K562 (cell line): ENCODE measurements around the gene PDZRN4. TPM values are rescaled to one million over a fixed set of nuclear protein-coding genes. Genes with fewer than 3 reads are reported as not detected.

Source experiments
- ATAC-seq: fragments of 200-7000 bp; cut with Tn5 transposase; 3 replicates; pipeline ENCODE4 v1.9.1; 2020; ENCODE audit warnings: moderate library complexity
- BruUV-seq: library from RNA; stranded (reverse); fragments of 400-500 nt; replicated peaks from 2 replicates; lab custom pipeline; 2021; lab: Mats Ljungman, UMichigan
- CTCF ChIA-PET: fragments of 300-600 bp; formaldehyde crosslinking; extraction: SDS; loops from one replicate; lab custom pipeline; 2021; ENCODE audit warnings: low intra/inter-chr PET ratio; lab: Yijun Ruan, JAX
- POLR2A ChIA-PET: fragments of 300-600, 350-650 bp; sonication (Branson Sonifier 250); formaldehyde crosslinking; extraction: SDS; loops from one replicate; lab custom pipeline; 2021; ENCODE audit warnings: antibody characterized with exemption, inconsistent platforms; lab: Yijun Ruan, JAX
- DNase-seq, 4 experiments: peaks; one replicate each; pipeline versions ENCODE4 v3.0.0 to v3.0.0-alpha.2; 2011 to 2018; ENCODE audit warnings: low spot score in 3 of 4, mixed read lengths in 3 of 4; ENCODE audit errors: extremely low read depth in 1 of 4
- FAIRE-seq: peaks from 2 replicates; lab custom pipeline; 2011; peaks lifted over from hg19 to GRCh38; lab: Jason Lieb, UNC
- H2AFZ ChIP-seq: 2 replicates; pipeline ENCODE4 v1.6.0; 2011; ENCODE audit warnings: low read depth, low read length, control low read depth, inconsistent platforms
- H3K27ac ChIP-seq: fragments of 200-600 bp; 3 replicates; pipeline ENCODE4 v1.8.0; 2011; ENCODE audit warnings: low read depth, mild to moderate bottlenecking, control low read depth, inconsistent platforms, low read length, moderate library complexity, mixed read lengths; ENCODE audit errors: extremely low read depth
- H3K27me3 ChIP-seq, 2 experiments: fragments of 300-600 bp in 1 of 2; 2 replicates in 1 of 2; 3 replicates in 1 of 2; pipeline versions ENCODE4 v1.6.0 to v1.8.0; 2011; ENCODE audit warnings: inconsistent platforms in 2 of 2, low read length in 2 of 2, mild to moderate bottlenecking in 1 of 2, mixed read lengths in 1 of 2, moderate library complexity in 1 of 2; ENCODE audit not compliant: control insufficient read depth in 2 of 2, insufficient read depth in 2 of 2
- H3K36me3 ChIP-seq: fragments of 300-600 bp; 3 replicates; pipeline ENCODE4 v1.8.0; 2011; ENCODE audit warnings: mild to moderate bottlenecking, low read length, inconsistent platforms; ENCODE audit not compliant: control insufficient read depth, insufficient read depth
- H3K4me1 ChIP-seq, 2 experiments: fragments of 200-600 bp in 1 of 2; replicated peaks in 1 of 2; 2 replicates in 1 of 2; 3 replicates in 1 of 2; pipeline versions ENCODE4 v1.5.1 to v1.8.0; 2011; ENCODE audit warnings: inconsistent platforms in 2 of 2, low read length in 2 of 2, mild to moderate bottlenecking in 1 of 2, mixed read lengths in 1 of 2, moderate library complexity in 1 of 2; ENCODE audit not compliant: control insufficient read depth in 2 of 2, insufficient read depth in 2 of 2
- H3K4me2 ChIP-seq: 2 replicates; pipeline ENCODE4 v1.6.1; 2011; ENCODE audit warnings: low read length, control low read depth, inconsistent platforms, mixed read lengths; ENCODE audit not compliant: insufficient read depth
- H3K4me3 ChIP-seq: fragments of 200-600 bp; sonication (generic), shearing (Covaris generic); 2 replicates; pipeline ENCODE4 v1.5.1; 2016; ENCODE audit warnings: control low read depth, inconsistent platforms
- H3K79me2 ChIP-seq: fragments of 200-600 bp; 3 replicates; pipeline ENCODE4 v1.8.0; 2011; ENCODE audit warnings: low read length, inconsistent platforms; ENCODE audit not compliant: control insufficient read depth, insufficient read depth
- H3K9ac ChIP-seq, 2 experiments: 2 replicates each; pipeline versions ENCODE4 v1.6.0 to v1.6.1; 2011; ENCODE audit warnings: low read depth in 2 of 2, low read length in 2 of 2, control low read depth in 1 of 2, inconsistent platforms in 1 of 2, mild to moderate bottlenecking in 1 of 2, mixed read lengths in 1 of 2; ENCODE audit not compliant: insufficient read depth in 1 of 2
- H3K9me1 ChIP-seq: one replicate; pipeline ENCODE4 v1.6.0; 2011; ENCODE audit warnings: inconsistent platforms, mild to moderate bottlenecking, low read length, moderate library complexity; ENCODE audit not compliant: control insufficient read depth, insufficient read depth
- H3K9me3 ChIP-seq: replicated peaks from 2 replicates; pipeline ENCODE4 v1.5.1; 2011; ENCODE audit warnings: low read depth, low read length, inconsistent platforms; ENCODE audit not compliant: control insufficient read depth, insufficient read depth
- H4K20me1 ChIP-seq: replicated peaks from 2 replicates; pipeline ENCODE4 v1.6.1; 2011; ENCODE audit warnings: low read length, inconsistent platforms, mixed read lengths; ENCODE audit not compliant: control insufficient read depth, insufficient read depth
- CCAR2 ChIP-seq: fragments of 200-400 bp; formaldehyde crosslinking; IDR thresholded peaks from 2 replicates; pipeline ENCODE4 v1.6.1; 2017; ENCODE audit warnings: mild to moderate bottlenecking, low read depth, low read length
- HMG20B ChIP-seq: fragments of 250-450 bp; sonication (Bioruptor Pico); IDR thresholded peaks from 2 replicates; pipeline ENCODE4 v1.5.0; 2021; ENCODE audit warnings: mild to moderate bottlenecking
- SETDB1 ChIP-seq: IDR thresholded peaks from one replicate; pipeline ENCODE4 v1.6.1; 2012; ENCODE audit warnings: low read length, control low read depth, inconsistent platforms
- SMARCA4 ChIP-seq: fragments of 450-650 bp; IDR thresholded peaks from 2 replicates; pipeline ENCODE4 v1.6.1; 2016
- TRIM25 ChIP-seq: fragments of 450-650 bp; IDR thresholded peaks from 2 replicates; pipeline ENCODE4 v1.7.0; 2016; ENCODE audit warnings: borderline replicate concordance
- ZBTB2 ChIP-seq: fragments of 450-650 bp; IDR thresholded peaks from 2 replicates; pipeline ENCODE4 v1.6.1; 2016; ENCODE audit warnings: antibody characterized with exemption
- ZNF75A ChIP-seq: fragments of 450-650 bp; formaldehyde crosslinking; IDR thresholded peaks from 2 replicates; pipeline ENCODE4 v1.4.0; 2020; ENCODE audit warnings: mild to moderate bottlenecking
- WGBS: fragments of 100-300 bp; shearing (Covaris generic); methylation state at CpG from one replicate; pipeline ENCODE4 v1.1.6; 2016; ENCODE audit warnings: low coverage, mixed read lengths; ENCODE audit not compliant: insufficient coverage; ENCODE audit errors: missing lambda C conversion rate; 5-methylcytosine and 5-hydroxymethylcytosine counted together
- in situ Hi-C: fragments of 300-500 bp; cut with MboI; formaldehyde crosslinking; loops from 4 replicates; pipeline ENCODE4 v1.15.0; 2018; ENCODE audit warnings: inconsistent platforms, mixed read lengths
- intact Hi-C: fragments of 100-400 bp; cut with micrococcal nuclease; formaldehyde crosslinking; loops from 2 replicates; pipeline ENCODE4 v1.14.2; 2022
- polyA plus RNA-seq, 8 experiments: library from polyadenylated mRNA; depleted of rRNA in 4 of 8; stranded (reverse) in 5 of 8; unstranded in 3 of 8; fragments of >200 nt; fragmentation: Nextera tagmentation in 2 of 8; fragmentation: Illumina TruSeq in 1 of 8; extraction: Ambion mirVana in 2 of 8; extraction: Trizol in 1 of 8; gene quantifications; 2 replicates each; pipeline versions ENCODE4 v1.2.1 to v1.2.3, GENCODE V29; 2011 to 2014; ENCODE audit warnings: inconsistent platforms in 1 of 8, missing spikeins in 1 of 8
- total RNA-seq, 7 experiments: library from RNA; depleted of rRNA in 6 of 7; stranded (reverse); fragments of >200 nt in 6 of 7; fragmentation: Illumina TruSeq in 2 of 7; extraction: Trizol in 2 of 7; gene quantifications; 2 replicates each; pipeline versions ENCODE4 v1.2.1 to v1.2.3, GENCODE V29; 2011 to 2021; ENCODE audit warnings: low replicate concordance in 1 of 7

PDZRN4 gene
- total and polyA plus RNA-seq, 9 of the 15 experiments (the other 6 are each of a cell fraction or from before 2014, with no cell fraction given) = not detected

GRCh38 chr12:41189395-41190251 is 1.5 kb downstream of the PDZRN4 start:
- no peak for FAIRE-seq
- no peak overlapping the region for H3K4me2 ChIP-seq
- DNase-seq = no peak
- ATAC-seq = no peak
- no peak overlapping the region for H2AFZ ChIP-seq
- TF ChIP-seq ZNF75A (CRISPR knock-in tag) = no peak
- TF ChIP-seq SETDB1 = no peak
- TF ChIP-seq TRIM25 = no peak
- no peak for TF ChIP-seq CCAR2
- TF ChIP-seq SMARCA4 = no peak
- TF ChIP-seq HMG20B = no peak
- TF ChIP-seq ZBTB2 = no peak
- H3K9me3 ChIP-seq = no peaks in the 10 kb centered on the region
- no peak overlapping the region for H3K9ac ChIP-seq
- H3K79me2 ChIP-seq = no peaks in the 10 kb centered on the region
- H3K4me3 ChIP-seq = no peak overlapping the region
- WGBS = under 1% methylated on average over 30 of the region's 34 CpGs
- H4K20me1 ChIP-seq = no peaks in the 10 kb centered on the region
- CTCF ChIA-PET = no interaction called here
- H3K9me1 ChIP-seq = no peaks in the 10 kb centered on the region
- no peaks in the 10 kb centered on the region for H3K36me3 ChIP-seq
- H3K27me3 ChIP-seq = no peaks in the 10 kb centered on the region
- H3K4me1 ChIP-seq = no peaks in the 10 kb centered on the region
- intact Hi-C loops = no loop called here
- BruUV-seq = no TSS peak
- in situ Hi-C loops = no loop called here
- H3K27ac ChIP-seq = no peak overlapping the region
- POLR2A ChIA-PET = no interaction called here
